ENCODE data around the gene OMD. TPM values are rescaled to one million over a fixed set of nuclear protein-coding genes. Genes with fewer than 3 reads are reported as not detected.

The OMD gene
- total RNA-seq, 2 experiments from 2014 or later: not detected

DNA sequence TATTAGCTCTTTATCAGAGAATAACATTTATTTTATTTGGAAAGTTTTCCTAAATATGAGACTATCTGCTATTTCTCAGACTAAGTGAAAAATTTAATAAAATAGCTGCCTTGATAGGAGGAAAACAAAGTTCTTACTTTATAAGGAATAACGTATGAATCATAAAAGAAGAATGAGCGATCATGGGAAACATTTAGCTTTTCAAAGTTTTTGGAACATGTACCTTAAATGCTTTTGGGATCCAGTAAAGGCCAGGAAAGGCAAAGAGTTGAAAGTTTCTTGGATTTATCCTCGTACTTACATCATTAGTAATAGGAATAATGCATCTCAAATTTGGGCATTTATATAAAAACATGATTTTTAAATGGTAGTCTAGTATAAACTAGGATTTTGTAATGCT lies 39.3 kb downstream of the OMD start:
- ChIA-PET POLR2A (no interaction called here), CTCF (no interaction called here)
- Mint-ChIP-seq H3K9me3 (no peaks in the 10 kb centered on the region), H3K36me3 (peaks cover 1% of the 10 kb centered on the region), H3K4me3 (no peak overlapping the region), H3K27me3 (no peaks in the 10 kb centered on the region), H3K27ac (no peak overlapping the region), H3K4me1 (ENCODE audit: low read depth) (no peaks in the 10 kb centered on the region)
- DNase-seq: no peak
- intact Hi-C loops (cut with micrococcal nuclease): no loop called here

DNA sequence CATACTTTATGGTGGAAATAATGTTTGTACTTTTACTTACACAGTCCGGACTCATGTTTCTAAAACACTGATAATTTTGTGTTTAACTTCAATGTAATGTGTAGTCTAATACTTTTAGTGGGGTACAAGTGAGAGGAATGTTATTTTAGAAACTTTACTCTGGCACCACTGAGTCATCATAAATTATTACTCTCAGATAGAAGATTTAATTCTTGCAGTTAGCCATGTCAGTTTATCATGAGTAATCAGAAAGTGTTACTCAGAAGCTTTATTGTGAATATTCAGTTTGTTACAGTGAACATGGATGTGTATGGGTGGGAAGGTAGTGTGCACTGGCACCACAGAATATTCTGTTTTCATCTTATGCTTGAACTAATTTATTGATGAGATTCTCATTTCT lies 39.9 kb downstream of the OMD start:
- Mint-ChIP-seq H3K27me3 (no peaks in the 10 kb centered on the region), H3K36me3 (peaks cover 3% of the 10 kb centered on the region), H3K9me3 (no peaks in the 10 kb centered on the region), H3K4me3 (no peak overlapping the region), H3K4me1 (ENCODE audit: low read depth) (peaks cover 4% of the 10 kb centered on the region), H3K27ac (no peak overlapping the region)
- intact Hi-C loops (cut with micrococcal nuclease): no loop called here
- DNase-seq: no peak
- ChIA-PET CTCF (no interaction called here), POLR2A (no interaction called here)

DNA sequence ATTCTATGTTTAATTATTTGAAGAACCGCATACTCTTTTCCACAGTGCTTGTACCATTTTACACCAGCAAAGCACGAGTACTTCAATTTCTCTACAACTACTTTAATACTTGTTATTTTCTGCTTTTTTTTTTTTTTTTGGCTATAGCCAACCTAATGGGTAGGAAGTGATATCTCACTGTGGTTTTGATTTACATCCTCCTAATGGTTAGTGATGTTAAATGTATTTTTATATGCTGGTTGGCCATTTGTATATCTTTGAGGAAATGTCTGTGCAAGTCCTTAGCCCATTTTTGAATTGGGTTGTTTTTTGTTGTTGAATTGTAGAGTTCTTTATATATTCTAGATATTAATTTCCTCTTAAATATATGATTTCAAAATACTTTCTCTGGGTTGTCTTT lies 42.5 kb downstream of the OMD start:
- POLR2A ChIA-PET: no interaction called here
- peaks cover 3% of the 10 kb centered on the region for H3K36me3 Mint-ChIP-seq
- H3K4me3 Mint-ChIP-seq: no peak overlapping the region
- intact Hi-C loops (cut with micrococcal nuclease): no loop called here
- H3K27me3 Mint-ChIP-seq: no peaks in the 10 kb centered on the region
- H3K27ac Mint-ChIP-seq: no peak overlapping the region
- no peak for DNase-seq
- H3K9me3 Mint-ChIP-seq: no peaks in the 10 kb centered on the region
- peaks cover 12% of the 10 kb centered on the region for H3K4me1 Mint-ChIP-seq (ENCODE audit: low read depth)
- CTCF ChIA-PET: no interaction called here

DNA sequence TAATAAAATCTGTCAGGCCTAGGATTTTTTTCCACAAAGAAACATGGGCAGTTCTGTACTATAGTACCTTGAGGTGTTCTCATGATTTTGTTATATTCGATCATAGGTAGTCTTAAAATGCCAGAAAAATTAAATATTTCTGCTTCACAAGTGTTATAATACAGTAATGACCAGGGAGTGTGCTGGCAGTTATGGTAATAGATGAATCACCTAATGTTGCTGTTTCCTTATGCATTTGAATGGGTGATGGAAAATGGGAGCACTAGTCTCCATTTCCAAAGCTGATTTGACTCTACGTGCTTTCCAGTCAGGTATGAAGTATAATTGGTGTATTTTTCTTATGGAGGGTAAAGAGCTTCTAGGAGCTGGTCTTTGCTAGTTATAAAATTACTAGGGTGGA lies 43.7 kb downstream of the OMD start:
- Mint-ChIP-seq H3K36me3 (peaks cover 12% of the 10 kb centered on the region), H3K9me3 (peaks cover 7% of the 10 kb centered on the region), H3K27ac (no peak overlapping the region), H3K27me3 (no peaks in the 10 kb centered on the region), H3K4me1 (ENCODE audit: low read depth) (peaks cover 12% of the 10 kb centered on the region), H3K4me3 (no peak overlapping the region)
- DNase-seq: no peak
- ChIA-PET CTCF (no interaction called here), POLR2A (no interaction called here)
- intact Hi-C loops (cut with micrococcal nuclease): no loop called here

DNA sequence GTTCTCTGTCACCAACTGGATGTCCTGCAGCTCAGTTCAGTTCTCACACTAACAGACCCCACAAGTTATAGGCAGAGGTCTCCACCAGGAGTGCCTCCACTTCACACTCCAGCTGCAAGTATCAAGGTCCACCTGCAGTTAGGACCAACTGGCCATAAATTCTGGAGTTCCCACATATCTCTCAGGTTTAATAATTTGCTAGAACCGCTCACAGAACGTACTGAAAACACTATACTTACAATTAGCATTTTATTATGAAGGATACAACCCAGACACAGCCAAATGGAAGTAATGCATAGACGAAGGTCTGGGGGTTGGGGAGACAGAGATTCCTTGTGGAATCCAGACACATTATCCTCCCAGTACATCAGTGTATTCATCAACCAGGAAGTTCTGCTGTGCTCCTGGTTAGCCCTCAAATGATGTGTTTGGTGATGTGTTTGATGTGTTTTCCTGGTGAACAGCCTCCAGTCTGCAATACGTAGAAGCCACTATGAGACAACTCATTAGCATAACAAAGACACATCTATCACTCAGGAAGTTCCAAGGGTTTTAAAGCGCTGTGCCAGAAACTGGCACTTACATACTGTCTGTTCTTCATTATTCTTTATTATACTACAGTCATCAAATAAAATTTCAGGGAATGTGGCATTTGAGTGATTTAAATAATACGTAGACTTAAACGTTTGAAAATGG lies 45.3 kb downstream of the OMD start:
- Mint-ChIP-seq H3K27me3 (no peaks in the 10 kb centered on the region), H3K27ac (no peak overlapping the region), H3K9me3 (peaks cover 18% of the 10 kb centered on the region), H3K36me3 (peaks cover 20% of the 10 kb centered on the region), H3K4me3 (no peak overlapping the region), H3K4me1 (ENCODE audit: low read depth) (peaks cover 12% of the 10 kb centered on the region)
- ChIA-PET POLR2A (no interaction called here), CTCF (no interaction called here)
- intact Hi-C loops (cut with micrococcal nuclease): no loop called here
- DNase-seq: no peak

DNA sequence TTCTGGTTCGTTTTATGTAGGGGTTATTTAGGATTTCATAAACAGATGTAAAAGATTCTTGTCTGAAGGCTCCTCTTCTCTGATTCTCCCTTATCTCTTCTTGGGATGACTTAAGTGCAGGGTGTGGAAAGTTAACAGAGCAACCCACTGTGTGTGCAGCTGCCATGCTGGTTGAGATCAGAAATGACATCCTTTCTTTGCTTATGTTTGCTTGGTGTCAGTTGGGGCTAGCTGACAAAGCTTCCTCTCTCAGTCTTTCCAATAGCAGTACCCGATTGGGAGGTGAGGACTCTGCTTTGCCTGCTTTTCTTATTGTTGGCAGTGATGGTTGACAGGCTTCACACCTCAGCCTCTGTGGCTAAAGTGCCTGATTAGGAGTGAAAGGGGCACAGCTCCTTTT lies 46.4 kb downstream of the OMD start:
- ChIA-PET POLR2A (no interaction called here), CTCF (no interaction called here)
- intact Hi-C loops (cut with micrococcal nuclease): no loop called here
- Mint-ChIP-seq H3K9me3 (peaks cover 26% of the 10 kb centered on the region), H3K27me3 (no peaks in the 10 kb centered on the region), H3K4me3 (no peak overlapping the region), H3K4me1 (ENCODE audit: low read depth) (peaks cover 12% of the 10 kb centered on the region), H3K27ac (no peak overlapping the region), H3K36me3 (peaks cover 20% of the 10 kb centered on the region)
- no peak for DNase-seq

DNA sequence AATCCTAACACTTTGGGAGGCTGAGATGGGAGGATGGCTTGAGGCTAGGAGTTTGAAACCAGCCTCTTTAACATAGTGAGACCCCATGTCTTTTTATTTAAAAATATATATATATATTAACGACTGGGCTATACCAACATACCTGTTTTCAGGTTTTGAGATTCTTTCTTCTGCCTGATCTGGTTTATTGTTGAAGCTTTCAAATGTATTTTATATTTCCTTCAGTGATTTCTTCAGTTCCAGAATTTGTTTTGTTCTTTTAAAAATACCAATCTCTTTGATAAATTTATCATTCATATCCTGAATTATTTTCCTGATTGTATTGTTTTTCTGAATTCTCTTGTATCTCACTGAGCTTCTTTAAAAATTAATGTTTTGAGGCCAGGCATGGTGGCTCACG lies 51.1 kb downstream of the OMD start:
- Mint-ChIP-seq H3K4me3 (no peak overlapping the region), H3K9me3 (peaks cover 33% of the 10 kb centered on the region), H3K27ac (no peak overlapping the region), H3K36me3 (peaks cover 25% of the 10 kb centered on the region), H3K27me3 (no peaks in the 10 kb centered on the region), H3K4me1 (ENCODE audit: low read depth) (no peaks in the 10 kb centered on the region)
- POLR2A ChIA-PET: no interaction called here
- CTCF ChIA-PET: no interaction called here
- intact Hi-C loops (cut with micrococcal nuclease): no loop called here
- no peak for DNase-seq

DNA sequence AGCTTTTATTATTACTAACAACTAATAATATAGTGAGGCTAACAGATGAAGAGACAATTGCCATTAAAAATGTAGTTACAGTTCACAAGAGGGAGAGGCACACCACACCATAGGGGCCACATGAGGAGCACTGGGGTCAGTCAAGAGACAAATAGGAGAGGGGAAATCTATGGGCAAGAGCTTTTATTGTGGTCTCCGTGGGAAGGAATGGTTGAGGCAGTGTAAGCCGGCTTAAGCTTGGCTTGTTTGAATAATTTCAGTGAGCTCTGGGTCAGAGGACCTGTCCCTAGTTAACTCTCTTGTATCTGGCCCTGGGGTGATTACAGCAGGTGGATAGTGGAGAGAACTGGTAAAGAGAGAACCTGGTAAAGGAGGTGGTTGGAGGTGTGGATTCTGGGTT lies 55.2 kb downstream of the OMD start:
- intact Hi-C loops (cut with micrococcal nuclease): no loop called here
- CTCF ChIA-PET: no interaction called here
- peaks cover 14% of the 10 kb centered on the region for H3K36me3 Mint-ChIP-seq
- H3K27ac Mint-ChIP-seq: no peak overlapping the region
- H3K4me1 Mint-ChIP-seq (ENCODE audit: low read depth): no peaks in the 10 kb centered on the region
- no peak overlapping the region for H3K4me3 Mint-ChIP-seq
- peaks cover 16% of the 10 kb centered on the region for H3K9me3 Mint-ChIP-seq
- H3K27me3 Mint-ChIP-seq: no peaks in the 10 kb centered on the region
- POLR2A ChIA-PET: no interaction called here
- DNase-seq: no peak

Other genes starting within 250 kb of the OMD start
- 100 to 1,000 TPM; 212 to 222 TPM for gene IARS1, start 130.8 kb downstream of the OMD start, total RNA-seq
- gene NOL8, start 99.1 kb downstream of the OMD start, total RNA-seq: 10 to 100 TPM; 45.6 to 47.1 TPM
- gene CENPP, start 98.5 kb downstream of the OMD start, total RNA-seq: 10 to 100 TPM; 21.8 to 23.5 TPM
- not detected for gene OGN, start 19.9 kb downstream of the OMD start, total RNA-seq
- gene ASPN, start 58.0 kb upstream of the OMD start, total RNA-seq: not detected
- not detected for gene ECM2, start 111.5 kb upstream of the OMD start, total RNA-seq
- gene IPPK, start 245.7 kb upstream of the OMD start, total RNA-seq: 10 to 100 TPM; 10.8 to 11.0 TPM